ENCODE results near the gene DNAAF1.

DNA sequence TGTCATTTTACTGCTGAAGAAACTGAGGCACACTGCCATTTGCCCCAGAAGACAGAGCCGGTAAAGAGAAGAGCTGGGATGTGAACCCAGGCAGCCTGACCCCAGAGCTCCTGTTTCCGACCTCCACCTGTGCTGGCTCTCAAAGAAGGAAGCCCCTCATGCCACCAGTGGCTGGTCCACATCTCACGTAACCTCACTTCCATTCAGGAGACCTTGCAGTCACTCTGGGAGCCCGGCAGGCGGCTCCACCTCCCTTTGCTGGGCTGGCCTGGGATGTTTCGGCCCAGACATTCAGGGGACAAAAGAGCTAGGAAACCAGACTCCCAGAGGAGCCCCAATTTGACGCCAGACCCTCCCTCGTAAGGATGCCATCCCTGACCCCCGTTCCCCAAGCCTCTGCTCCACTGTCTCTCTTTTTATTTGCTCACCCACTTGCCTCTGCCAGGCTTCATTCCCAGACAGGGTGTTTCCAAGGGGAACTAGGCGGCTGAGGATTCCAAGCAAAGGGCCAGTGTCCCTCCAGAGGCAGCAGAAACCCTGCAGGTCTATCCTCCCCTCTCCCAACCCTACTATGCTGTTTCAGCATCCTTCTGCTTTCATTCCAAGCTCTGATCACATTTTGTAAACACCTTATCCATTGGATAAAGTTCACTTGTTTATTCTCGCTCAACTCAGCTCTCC lies 38.9 kb downstream of the DNAAF1 start:
- TF ChIP-seq CTCF (IDR thresholded peaks at IDR 0.05; ENCODE audit: low read depth, low read length, poor library complexity, severe bottlenecking) (no peak), EZH2phosphoT487 (IDR thresholded peaks at IDR 0.05; ENCODE audit: borderline replicate concordance, low read length) (no peak)
